ENCODE results near the gene TEKT3.

DNA sequence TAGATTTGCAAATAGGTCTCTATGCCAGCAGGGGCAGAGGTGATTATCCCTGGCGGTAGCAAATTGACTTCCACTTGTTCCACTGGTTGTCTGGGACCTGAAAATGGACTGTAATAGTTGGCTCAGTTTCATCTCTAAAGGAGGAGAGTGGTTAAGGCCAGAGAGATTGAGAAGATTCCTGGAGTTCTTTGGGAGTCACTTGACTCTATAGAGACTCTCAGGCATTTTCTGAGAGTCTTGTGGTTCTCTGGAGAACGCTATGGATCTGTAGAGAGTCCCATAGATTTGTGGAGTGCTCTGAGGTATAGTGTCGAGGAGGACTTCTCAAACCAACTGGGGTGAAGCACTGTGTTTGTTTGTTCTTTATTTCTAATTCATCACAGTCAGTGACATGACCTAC is 67.4 kb downstream of the TEKT3 start:
- no peak for TF ChIP-seq POLR2A (IDR thresholded peaks at IDR 0.05; ENCODE audit: low read depth, low read length)
- no peak for TF ChIP-seq FOS (IDR thresholded peaks at IDR 0.05; ENCODE audit: low read depth, low read length)
- TF ChIP-seq, protein P1, sequence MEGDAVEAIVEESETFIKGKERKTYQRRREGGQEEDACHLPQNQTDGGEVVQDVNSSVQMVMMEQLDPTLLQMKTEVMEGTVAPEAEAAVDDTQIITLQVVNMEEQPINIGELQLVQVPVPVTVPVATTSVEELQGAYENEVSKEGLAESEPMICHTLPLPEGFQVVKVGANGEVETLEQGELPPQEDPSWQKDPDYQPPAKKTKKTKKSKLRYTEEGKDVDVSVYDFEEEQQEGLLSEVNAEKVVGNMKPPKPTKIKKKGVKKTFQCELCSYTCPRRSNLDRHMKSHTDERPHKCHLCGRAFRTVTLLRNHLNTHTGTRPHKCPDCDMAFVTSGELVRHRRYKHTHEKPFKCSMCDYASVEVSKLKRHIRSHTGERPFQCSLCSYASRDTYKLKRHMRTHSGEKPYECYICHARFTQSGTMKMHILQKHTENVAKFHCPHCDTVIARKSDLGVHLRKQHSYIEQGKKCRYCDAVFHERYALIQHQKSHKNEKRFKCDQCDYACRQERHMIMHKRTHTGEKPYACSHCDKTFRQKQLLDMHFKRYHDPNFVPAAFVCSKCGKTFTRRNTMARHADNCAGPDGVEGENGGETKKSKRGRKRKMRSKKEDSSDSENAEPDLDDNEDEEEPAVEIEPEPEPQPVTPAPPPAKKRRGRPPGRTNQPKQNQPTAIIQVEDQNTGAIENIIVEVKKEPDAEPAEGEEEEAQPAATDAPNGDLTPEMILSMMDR (conservative IDR thresholded peaks at IDR 0.05; ENCODE audit: low read depth, low read length) = no peak
- no peak for TF ChIP-seq RCOR1 (IDR thresholded peaks at IDR 0.05; ENCODE audit: insufficient replicate concordance, low read length)
- TF ChIP-seq MAZ (IDR thresholded peaks at IDR 0.05; ENCODE audit: borderline replicate concordance, low read depth, low read length) = no peak
- no peak for TF ChIP-seq CEBPB (IDR thresholded peaks at IDR 0.05; ENCODE audit: low read depth, low read length)
- TF ChIP-seq MXI1 (IDR thresholded peaks at IDR 0.05; ENCODE audit: borderline replicate concordance, low read depth, low read length) = no peak
- no peak for TF ChIP-seq MAFK (IDR thresholded peaks at IDR 0.05; ENCODE audit: low read depth, low read length)
